ENCODE data around the gene GPBAR1. TPM values are rescaled to one million over a fixed set of nuclear protein-coding genes. Genes with fewer than 3 reads are reported as not detected.

GPBAR1 gene
- total and polyA plus RNA-seq, 9 of the 15 experiments (the other 6 are each of a cell fraction or from before 2014, with no cell fraction given), result not detected

DNA sequence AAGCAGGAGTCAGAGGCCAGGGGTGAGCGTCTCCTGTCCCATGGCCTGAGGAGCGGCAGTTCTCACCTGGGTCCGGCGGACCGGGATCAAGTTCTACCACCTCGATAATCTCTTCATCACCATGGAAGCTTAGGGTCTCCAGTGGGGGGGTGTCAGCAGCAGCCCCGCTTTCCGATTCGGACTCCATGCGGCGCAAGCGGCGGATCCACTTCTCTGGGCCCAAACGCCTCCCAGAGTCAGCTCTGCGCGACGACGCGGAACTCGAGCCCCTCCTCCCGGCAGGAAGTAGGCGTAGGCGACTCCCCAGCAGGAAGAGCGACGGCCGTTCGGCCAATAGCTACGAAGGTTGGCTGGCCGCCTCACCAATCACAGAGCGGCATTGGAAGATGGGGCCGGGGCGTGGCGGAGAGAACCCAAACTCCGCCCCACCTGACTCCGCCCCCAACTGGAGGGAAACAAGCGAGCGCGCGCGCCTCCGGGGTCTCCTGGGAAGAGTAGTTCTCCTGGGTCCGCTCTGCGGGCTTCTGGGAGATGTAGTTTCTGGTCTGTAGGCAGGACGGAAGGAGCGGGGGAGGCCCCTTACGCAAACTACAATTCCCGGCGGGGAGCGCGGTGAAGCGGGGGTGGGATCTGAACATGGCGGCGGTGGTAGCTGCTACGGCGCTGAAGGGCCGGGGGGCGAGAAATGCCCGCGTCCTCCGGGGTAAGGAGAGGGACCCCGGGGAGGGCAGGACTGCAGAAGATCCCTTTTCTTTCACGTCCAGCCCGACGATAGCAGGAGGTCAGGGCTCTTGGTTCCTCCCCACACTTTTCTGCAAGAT, 9.3 kb downstream of the GPBAR1 start, which contains the start of the genes AAMP and PNKD (continued):
- TF ChIP-seq RERE (CRISPR knock-in tag; IDR thresholded peaks at IDR 0.05; ENCODE audit: borderline replicate concordance) (no peak), MCM5 (IDR thresholded peaks at IDR 0.05; ENCODE audit: low read depth) (no peak), ZNF780A (CRISPR knock-in tag; IDR thresholded peaks at IDR 0.05) (no peak), DPF2 (IDR thresholded peaks at IDR 0.05) (no peak), HIVEP1 (CRISPR knock-in tag; IDR thresholded peaks at IDR 0.05) (no peak), MEF2D (tag; conservative IDR thresholded peaks at IDR 0.05; ENCODE audit: low read depth) (no peak), NFIC (IDR thresholded peaks at IDR 0.05) (peak; percentile 53), ARID1B (IDR thresholded peaks at IDR 0.05) (no peak), ZC3H8 (IDR thresholded peaks at IDR 0.05) (no peak), NR2F6 (CRISPR knock-in tag; IDR thresholded peaks at IDR 0.05) (no peak), CC2D1A (IDR thresholded peaks at IDR 0.05) (peak; percentile 100), PML (IDR thresholded peaks at IDR 0.05; ENCODE audit: low read length) (peak; percentile 46; the same call in 1 of the 2 replicates), ZKSCAN3 (CRISPR knock-in tag; IDR thresholded peaks at IDR 0.05) (no peak), RBM34 (IDR thresholded peaks at IDR 0.05; ENCODE audit: borderline replicate concordance, insufficient read depth, low read length) (no peak), RHOXF2B (CRISPR knock-in tag; conservative IDR thresholded peaks at IDR 0.05) (no peak), ZNF384 (IDR thresholded peaks at IDR 0.05; ENCODE audit: low read depth, low read length) (no peak), ZBTB8A (IDR thresholded peaks at IDR 0.05; ENCODE audit: partially characterized antibody) (no peak), SRSF9 (IDR thresholded peaks at IDR 0.05; ENCODE audit: borderline replicate concordance, low read depth, low read length) (no peak), HLTF (IDR thresholded peaks at IDR 0.05) (no peak), STAG1 (CRISPR knock-in tag; IDR thresholded peaks at IDR 0.05; ENCODE audit: borderline replicate concordance) (no peak), BDP1 (IDR thresholded peaks at IDR 0.05; ENCODE audit: insufficient read depth, insufficient read length) (no peak), NCOA2 (IDR thresholded peaks at IDR 0.05; ENCODE audit: partially characterized antibody in 2 of 2) (no peak), PREB (CRISPR knock-in tag; IDR thresholded peaks at IDR 0.05) (no peak), MTF1 (CRISPR knock-in tag; IDR thresholded peaks at IDR 0.05; ENCODE audit: borderline replicate concordance) (no peak), SLC30A9 (CRISPR knock-in tag; IDR thresholded peaks at IDR 0.05) (no peak), MAFG (tag; conservative IDR thresholded peaks at IDR 0.05) (no peak)

Data from K562 (cell line).